Activated naive CD8-positive, alpha-beta T cell (primary cell): ENCODE measurements around the gene KIF5A.
"Not testable (repeated sequence)": the region's sequence is repeated elsewhere in the genome, so short reads cannot be mapped to it uniquely, and the experiment has no call there.

Experiments used
- H3K27ac Mint-ChIP-seq: one replicate; pipeline ENCODE4 v1.8.0; 2021; ENCODE audit warnings: mixed read lengths
- H3K27me3 Mint-ChIP-seq: one replicate; pipeline ENCODE4 v1.8.0; 2021; ENCODE audit warnings: mixed read lengths
- H3K36me3 Mint-ChIP-seq: one replicate; pipeline ENCODE4 v1.8.0; 2021; ENCODE audit warnings: mixed read lengths
- H3K4me1 Mint-ChIP-seq: one replicate; pipeline ENCODE4 v1.8.0; 2021; ENCODE audit warnings: low read depth, mixed read lengths
- H3K4me3 Mint-ChIP-seq: one replicate; pipeline ENCODE4 v1.8.0; 2021; ENCODE audit warnings: mild to moderate bottlenecking, mixed read lengths
- H3K9me3 Mint-ChIP-seq: one replicate; pipeline ENCODE4 v1.8.0; 2021; ENCODE audit warnings: low read depth, mixed read lengths

KIF5A gene

DNA sequence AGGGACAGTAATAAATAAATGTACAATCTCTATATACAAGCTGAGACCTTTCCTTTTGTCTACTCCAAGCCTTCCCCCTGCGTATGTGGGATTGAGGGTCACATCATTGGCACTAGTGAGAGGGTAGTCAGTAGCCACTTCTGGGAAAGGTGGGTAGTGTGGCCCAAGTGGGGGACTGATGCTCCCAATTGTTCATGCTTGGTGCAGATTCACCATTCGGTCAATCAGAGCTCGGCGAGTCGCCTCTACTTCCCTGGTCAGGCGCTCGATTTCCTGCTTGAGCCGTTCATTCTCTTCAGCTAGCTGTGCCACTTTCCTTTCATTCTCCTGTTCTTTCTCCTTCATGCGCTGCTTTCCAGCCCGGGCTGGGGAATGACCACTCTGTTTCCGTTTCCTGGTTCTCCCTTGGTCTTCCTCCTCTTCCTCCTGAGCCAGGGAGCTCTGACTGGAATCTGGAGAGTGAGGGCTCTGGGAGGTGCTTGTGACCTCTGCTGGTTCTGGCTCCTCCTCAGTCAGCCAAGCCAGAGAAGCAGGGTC is 33.2 kb upstream of the KIF5A start:
- H3K27me3 Mint-ChIP-seq = no peaks in the 10 kb centered on the region
- peak overlapping the region; percentile 72 for H3K4me3 Mint-ChIP-seq
- peaks cover 39% of the 10 kb centered on the region for H3K4me1 Mint-ChIP-seq
- peak overlapping the region; percentile 80 for H3K27ac Mint-ChIP-seq
- H3K36me3 Mint-ChIP-seq = peaks cover 11% of the 10 kb centered on the region
- H3K9me3 Mint-ChIP-seq = no peaks in the 10 kb centered on the region

DNA sequence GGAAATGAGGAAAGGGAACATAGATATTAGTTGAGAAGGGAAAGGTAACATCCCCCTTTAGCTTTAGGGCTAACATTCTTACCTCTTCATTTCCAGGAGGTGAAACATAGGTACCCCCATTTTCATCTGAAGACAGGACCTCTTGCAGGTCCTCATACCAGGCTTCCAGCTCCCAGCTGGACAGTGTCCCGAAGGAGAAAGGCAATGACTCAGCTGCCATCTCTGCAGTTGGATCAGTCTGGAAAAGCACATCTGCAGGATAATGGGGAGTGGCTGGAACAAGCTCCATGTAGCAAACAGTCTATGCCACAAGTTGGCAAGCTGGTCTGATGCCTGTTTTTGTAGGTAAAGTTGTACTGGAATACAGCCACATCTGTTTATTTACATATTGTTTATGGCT is 32.7 kb upstream of the KIF5A start:
- Mint-ChIP-seq H3K27ac (peak overlapping the region; percentile 80), H3K27me3 (no peaks in the 10 kb centered on the region), H3K4me3 (peak overlapping the region; percentile 72), H3K9me3 (no peaks in the 10 kb centered on the region), H3K4me1 (peaks cover 42% of the 10 kb centered on the region), H3K36me3 (peaks cover 9% of the 10 kb centered on the region)

DNA sequence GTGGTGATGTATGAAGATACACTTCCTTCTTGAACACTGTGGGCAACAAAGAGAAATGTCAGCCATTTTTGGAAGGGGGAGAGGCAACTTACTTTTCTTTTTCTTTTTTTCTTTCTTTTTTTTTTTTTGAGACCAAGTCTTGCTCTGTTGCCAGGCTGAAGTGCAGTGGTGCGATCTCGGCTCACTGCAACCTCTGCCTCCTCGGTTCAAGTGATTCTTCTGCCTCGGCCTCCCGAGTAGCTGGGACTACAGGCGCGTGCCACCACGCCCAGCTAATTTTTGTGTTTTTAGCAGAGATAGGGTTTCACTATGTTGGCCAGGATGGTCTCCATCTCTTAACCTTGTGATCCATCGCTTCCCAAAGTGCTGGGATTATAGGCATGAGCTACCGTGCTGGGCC is 32.1 kb upstream of the KIF5A start:
- not testable (repeated sequence) for H3K27me3 Mint-ChIP-seq, H3K36me3 Mint-ChIP-seq, H3K9me3 Mint-ChIP-seq
- Mint-ChIP-seq H3K4me1 (peaks cover 44% of the 10 kb centered on the region), H3K4me3 (peak overlapping the region; percentile 98), H3K27ac (peak overlapping the region; percentile 80)

DNA sequence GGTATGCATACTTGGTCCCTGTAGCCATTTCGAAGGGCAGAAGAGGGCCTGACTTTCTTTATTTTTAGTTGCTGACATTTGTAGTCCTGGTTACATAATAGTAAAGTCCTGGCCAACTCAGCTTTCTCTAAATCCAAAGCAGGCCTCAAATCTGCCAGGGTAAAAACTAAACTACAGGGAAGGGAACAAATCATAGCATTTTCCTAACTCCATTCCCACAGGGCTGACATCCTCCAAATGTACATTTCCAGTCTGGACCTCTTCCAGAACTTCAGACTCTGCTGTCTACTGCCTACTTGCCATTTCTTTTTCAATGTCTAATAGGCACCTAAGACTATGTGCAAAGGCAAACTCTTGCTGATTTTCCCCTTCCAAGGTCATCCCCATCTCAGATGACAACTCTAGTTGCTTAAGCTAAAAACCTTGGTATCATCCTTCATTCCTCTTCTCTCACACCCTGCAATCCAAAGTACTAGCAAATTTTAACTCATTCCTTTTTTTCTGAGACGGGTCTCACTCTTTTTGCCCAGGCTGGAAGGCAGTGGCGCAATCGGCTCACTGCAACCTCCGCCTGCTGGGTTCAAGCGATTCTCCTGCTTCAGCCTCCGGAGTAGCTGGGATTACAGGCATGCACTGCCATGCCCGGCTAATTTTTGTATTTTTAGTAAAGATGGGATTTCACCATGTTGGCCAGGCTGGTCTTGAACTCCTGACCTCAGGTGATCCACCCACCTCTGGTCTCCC is 31.5 kb upstream of the KIF5A start:
- no peaks in the 10 kb centered on the region for H3K9me3 Mint-ChIP-seq
- peak overlapping the region; percentile 99 for H3K27ac Mint-ChIP-seq
- peaks cover 46% of the 10 kb centered on the region for H3K4me1 Mint-ChIP-seq
- H3K36me3 Mint-ChIP-seq = peaks cover 9% of the 10 kb centered on the region
- no peaks in the 10 kb centered on the region for H3K27me3 Mint-ChIP-seq
- peak overlapping the region; percentile 98 for H3K4me3 Mint-ChIP-seq

DNA sequence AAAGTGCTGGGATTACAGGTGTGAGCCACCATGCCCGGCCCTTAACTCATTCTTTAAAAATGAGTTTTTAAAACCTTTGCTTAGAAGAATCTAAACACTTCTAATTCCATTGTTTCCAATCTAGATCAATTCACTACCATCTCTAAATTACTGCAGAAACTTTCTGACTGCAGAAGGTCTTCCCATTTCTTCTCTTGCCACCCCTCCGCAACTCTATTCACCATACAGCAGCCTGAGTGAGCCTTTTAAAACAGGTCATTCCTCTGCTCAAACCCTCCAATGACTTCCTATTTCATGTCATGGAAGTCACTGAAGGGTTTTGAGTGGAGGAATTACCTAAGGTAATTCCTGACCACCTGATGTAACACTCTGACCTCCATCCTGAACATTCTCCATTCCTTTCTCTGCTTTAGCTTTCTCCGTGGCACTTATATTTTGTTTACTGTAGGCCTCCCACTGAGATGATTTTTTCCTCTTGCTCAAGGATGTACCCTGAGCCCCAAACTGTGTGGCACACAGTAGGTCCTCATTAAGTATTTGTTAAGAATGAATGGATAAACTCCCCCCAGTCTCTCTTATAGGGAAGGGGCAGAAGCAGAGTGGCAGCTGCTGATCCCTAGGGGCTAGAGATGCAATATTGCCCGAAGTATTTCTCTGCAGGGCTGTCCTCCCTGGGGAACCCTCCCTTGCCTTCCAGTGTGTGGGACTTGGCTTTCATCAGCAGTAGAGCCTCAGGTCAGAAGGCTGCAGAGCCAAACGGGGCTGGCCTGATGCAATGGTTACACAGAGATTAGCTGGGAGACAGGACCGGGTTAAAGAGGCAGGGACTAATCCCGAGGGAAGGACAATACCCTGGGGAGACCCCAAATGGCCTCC is 30.7 kb upstream of the KIF5A start:
- Mint-ChIP-seq H3K36me3 (peaks cover 9% of the 10 kb centered on the region), H3K4me3 (peak overlapping the region; percentile 98), H3K4me1 (peaks cover 54% of the 10 kb centered on the region), H3K27me3 (no peaks in the 10 kb centered on the region), H3K27ac (peak overlapping the region; percentile 99), H3K9me3 (no peaks in the 10 kb centered on the region)

DNA sequence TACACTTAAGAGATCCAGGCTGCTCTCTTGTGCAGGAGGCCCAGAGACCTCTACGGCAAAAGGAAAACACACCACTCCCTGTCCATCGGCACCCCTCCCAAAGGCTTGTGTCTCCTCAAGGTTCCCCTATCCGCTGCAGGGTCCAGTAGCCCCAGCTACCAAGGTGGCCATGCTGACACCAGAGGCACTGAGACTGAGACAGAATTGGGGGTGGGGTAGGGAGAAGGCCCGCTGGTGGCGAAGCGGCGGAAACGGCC is 30.1 kb upstream of the KIF5A start:
- Mint-ChIP-seq H3K4me1 (peaks cover 60% of the 10 kb centered on the region), H3K27me3 (no peaks in the 10 kb centered on the region), H3K27ac (peak overlapping the region; percentile 99), H3K36me3 (peaks cover 9% of the 10 kb centered on the region), H3K4me3 (peak overlapping the region; percentile 98), H3K9me3 (no peaks in the 10 kb centered on the region)

DNA sequence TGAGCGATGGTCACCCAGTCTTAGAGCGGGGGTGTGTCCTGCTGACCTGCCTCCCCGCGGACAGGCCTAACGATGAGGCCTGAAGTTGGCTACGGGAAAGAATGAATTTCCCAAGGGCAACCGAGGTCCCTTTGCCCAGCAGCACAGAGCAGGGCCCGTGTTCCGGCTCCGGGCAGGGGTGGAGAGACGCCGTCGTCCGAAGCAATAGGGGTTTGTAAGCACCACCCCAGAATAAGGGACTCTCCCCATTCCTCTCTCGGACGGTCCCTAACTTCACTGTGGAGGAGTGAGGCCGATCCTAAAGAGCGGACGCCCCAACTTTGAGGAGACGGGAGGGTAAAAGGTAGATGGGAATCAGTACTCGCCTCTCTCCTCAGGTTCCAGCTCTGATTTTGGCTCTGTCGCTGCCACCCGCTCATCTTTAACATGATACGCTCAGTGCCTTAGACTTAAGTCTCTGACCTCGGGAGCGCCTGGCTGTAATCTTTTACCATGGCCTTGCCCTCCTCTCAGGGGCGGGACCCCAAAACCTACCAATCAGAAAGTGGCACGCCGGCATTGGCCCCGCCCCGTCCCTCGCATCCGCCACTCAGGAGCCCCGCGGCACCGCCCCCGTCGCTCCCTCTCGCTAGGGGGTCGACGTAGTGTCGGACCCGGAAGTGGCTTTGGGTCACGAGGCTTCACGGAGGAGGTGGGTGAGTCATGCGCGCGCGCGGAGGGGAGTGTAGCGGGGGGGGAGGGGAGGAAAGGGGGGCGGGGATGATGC is 29.6 kb upstream of the KIF5A start, which contains the start of gene DDIT3:
Gene DDIT3 (minus strand): TSS at position 462 of the 766 bp plus-strand sequence. CDS start 3,108 bp downstream, outside the sequence.
- peaks cover 9% of the 10 kb centered on the region for H3K36me3 Mint-ChIP-seq
- H3K4me1 Mint-ChIP-seq = peaks cover 60% of the 10 kb centered on the region
- H3K9me3 Mint-ChIP-seq = no peaks in the 10 kb centered on the region
- H3K27ac Mint-ChIP-seq = peak within 1 kb of the TSS; percentile 99
- no peaks in the 10 kb centered on the region for H3K27me3 Mint-ChIP-seq
- peak within 1 kb of the TSS; percentile 98 for H3K4me3 Mint-ChIP-seq

DNA sequence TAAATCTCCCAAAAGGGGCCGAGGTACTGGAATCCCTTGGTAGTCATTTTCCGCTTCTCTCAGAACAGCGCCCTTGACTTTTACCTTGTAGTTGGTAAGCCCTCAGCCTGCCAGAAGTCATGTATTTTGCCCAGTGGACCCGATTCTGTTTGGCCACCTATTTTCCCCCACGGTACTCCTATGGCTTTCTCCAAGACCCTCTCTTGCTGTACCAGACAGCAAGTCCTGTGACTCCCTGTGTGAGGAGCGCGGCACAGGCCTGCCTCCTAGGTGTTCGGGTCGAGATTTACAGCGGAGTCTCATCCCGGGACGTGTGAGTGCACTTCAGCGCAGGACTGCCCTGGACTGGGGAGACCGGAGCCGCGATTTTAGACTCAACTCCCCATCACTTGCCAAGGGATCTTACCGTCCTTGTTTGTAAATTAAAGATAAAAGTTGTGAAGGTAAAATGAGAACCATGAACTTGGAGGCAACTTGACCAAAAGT is 28.3 kb upstream of the KIF5A start:
- Mint-ChIP-seq H3K27me3 (no peaks in the 10 kb centered on the region), H3K4me3 (peak overlapping the region; percentile 92), H3K4me1 (peaks cover 55% of the 10 kb centered on the region), H3K36me3 (peaks cover 9% of the 10 kb centered on the region), H3K9me3 (no peaks in the 10 kb centered on the region), H3K27ac (peak overlapping the region; percentile 99)

DNA sequence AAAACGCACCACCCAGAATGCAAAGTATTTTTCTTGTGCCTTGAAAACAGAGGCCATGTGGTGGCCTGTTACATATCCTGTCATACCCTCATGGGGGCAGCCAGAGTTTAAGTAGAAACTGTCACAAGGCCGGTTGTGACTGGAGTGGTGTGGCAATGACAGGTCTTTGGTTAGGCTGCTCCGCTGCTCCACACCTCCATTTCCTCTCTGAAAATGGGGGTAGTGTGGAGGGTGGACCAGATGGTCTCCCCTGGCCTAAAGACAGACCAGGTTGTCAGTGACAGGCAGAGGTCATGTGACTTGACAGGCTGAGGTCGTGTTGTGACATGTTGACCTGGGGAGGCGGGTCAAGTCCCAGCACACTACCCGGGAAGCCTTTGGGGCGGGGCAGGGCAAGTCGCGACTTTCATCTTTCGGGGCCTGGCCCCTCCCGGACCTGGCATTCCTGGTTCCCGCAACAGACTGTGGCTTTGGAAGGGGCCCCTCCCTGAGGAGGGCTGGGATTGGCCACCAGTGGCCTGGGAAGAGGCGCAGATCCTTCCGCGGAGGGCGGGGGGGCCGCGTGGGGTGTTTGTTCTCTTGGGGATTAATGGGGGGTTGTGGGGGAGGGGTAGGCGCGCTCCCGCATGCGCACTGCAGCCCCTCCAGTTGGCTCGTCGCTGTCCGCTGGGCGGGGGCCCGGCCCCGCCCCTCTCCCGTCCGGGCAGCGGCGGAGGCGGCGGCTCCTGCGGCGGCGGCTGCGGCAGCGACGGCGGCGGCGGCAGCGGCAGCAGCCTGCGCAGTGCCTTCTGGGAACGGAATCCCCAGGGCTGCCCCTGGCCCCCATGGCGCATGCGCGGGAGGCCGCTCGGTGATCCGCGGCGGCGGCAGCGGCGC is 27.6 kb upstream of the KIF5A start, which contains the start of gene MBD6:
Gene MBD6 (plus strand): TSS at position 814 of the 876 bp plus-strand sequence. CDS start 1,480 bp downstream, outside the sequence.
- Mint-ChIP-seq H3K27ac (peak within 1 kb of the TSS; percentile 99), H3K36me3 (peaks cover 9% of the 10 kb centered on the region), H3K27me3 (no peaks in the 10 kb centered on the region), H3K4me3 (peak within 1 kb of the TSS; percentile 92), H3K4me1 (peaks cover 50% of the 10 kb centered on the region), H3K9me3 (no peaks in the 10 kb centered on the region)

DNA sequence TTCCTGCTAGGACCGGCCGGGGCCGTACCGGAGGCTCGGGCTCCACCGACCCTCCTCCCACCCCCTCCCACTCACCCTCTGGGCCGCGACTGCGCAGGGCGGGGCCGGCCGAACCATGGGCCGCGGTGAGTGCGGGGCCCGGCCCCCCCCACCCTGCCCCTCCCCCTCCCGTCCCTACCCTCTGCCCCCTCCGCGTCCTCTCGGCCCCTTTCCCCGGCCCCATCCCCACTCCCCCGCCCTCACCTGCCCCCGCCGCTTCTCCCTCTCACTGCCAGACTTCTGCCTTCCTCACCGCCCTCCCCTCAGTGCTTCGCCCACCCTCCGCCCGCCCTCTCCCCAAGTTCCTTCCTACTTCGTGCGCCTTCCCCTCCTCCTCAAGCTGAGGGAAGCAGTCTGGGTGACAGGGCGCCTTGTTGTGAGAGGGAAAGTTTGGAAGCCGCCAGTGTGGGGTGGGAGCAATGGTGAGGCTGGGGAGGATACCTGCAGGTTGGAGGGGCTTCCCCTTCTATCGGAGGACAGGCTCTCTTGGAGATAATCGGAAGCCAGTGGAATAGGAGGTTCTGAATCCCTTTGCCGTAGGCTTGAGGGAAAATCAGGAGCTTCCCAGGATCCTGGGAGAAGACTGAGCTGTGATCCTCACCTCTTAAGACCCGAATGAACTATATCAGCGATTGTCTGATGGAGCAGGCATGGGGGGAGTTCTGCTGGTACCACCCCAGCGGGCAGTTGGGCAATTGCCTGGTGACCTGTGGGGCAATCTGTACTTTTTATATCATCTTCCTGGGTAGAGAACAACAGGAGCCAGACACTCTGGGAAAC is 26.7 kb upstream of the KIF5A start:
- H3K36me3 Mint-ChIP-seq = peaks cover 5% of the 10 kb centered on the region
- peaks cover 46% of the 10 kb centered on the region for H3K4me1 Mint-ChIP-seq
- peak overlapping the region; percentile 91 for H3K27ac Mint-ChIP-seq
- H3K4me3 Mint-ChIP-seq = peak overlapping the region; percentile 92
- H3K9me3 Mint-ChIP-seq = no peaks in the 10 kb centered on the region
- no peaks in the 10 kb centered on the region for H3K27me3 Mint-ChIP-seq

DNA sequence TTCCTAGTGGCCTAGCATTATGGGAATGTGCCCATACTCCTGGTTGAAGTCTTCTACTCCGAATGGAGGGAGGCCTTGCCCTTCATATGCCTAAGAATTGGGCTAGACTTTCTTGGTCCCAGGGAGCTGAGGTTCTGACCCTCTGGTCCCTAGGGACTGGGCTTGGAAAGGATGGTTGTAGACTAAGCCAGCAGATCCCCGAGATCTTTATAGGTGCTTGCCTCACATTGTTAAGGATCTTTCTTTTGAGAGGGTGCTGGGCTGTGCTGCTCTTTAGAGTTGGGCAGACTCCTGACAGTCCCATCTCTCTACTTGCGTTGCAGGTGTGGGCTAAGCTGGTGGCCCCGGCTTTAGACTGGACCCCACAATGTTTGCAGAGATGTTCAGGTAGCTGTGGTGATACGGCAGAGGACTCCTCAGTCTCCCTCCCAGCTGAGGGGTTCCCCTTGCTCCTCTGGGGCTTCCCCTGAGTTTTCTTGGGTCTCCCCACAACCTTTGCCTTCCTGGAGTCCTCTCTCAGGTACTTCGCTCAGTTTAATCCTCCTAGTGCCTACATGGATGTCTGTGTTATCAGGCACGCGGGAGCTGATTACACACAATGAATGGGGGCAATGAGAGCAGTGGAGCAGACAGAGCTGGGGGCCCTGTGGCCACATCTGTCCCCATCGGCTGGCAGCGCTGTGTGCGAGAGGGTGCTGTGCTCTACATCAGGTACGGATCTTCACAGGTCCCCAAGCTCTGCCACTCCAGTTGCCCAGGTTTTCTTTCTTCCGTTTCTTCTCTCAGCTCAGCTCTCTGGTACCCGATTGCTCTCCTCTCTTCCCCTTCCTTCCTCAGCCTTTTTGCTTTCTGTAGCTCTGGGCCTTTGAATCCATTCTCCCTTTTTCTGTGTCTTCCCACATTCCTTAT is 25.9 kb upstream of the KIF5A start:
- H3K4me1 Mint-ChIP-seq = peaks cover 37% of the 10 kb centered on the region
- peaks cover 3% of the 10 kb centered on the region for H3K36me3 Mint-ChIP-seq
- H3K27ac Mint-ChIP-seq = peak overlapping the region; percentile 91
- H3K27me3 Mint-ChIP-seq = no peaks in the 10 kb centered on the region
- H3K9me3 Mint-ChIP-seq = no peaks in the 10 kb centered on the region
- H3K4me3 Mint-ChIP-seq = peak overlapping the region; percentile 92

DNA sequence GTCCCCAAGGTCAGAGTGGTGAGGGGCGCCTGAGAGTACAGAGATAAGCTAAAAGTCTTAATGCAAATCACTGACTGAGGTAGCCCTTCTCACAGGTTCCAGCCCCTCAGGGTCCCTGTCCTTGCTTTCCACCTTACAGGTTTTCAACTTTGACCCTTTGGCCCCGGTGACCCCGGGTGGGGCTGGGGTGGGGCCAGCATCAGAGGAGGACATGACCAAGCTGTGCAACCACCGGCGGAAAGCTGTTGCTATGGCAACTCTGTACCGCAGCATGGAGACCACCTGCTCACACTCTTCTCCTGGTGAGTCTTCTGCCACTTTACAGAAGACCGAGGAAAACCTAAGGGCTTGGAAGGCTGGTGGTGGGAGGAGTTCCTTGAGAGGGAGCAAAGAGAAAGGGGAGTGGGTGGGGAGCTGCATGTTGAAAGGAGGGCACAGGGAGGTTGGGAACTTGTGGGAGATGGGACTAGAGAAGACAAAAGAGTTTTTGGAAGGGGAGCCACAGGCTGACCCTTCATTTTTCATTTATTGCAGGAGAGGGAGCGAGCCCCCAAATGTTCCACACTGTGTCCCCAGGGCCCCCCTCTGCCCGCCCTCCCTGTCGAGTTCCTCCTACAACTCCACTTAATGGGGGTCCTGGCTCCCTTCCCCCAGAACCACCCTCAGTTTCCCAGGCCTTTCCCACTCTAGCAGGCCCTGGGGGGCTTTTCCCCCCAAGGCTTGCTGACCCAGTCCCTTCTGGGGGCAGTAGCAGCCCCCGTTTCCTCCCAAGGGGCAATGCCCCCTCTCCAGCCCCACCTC is 24.8 kb upstream of the KIF5A start:
- Mint-ChIP-seq H3K4me3 (peak overlapping the region; percentile 92), H3K27me3 (no peaks in the 10 kb centered on the region), H3K4me1 (peaks cover 32% of the 10 kb centered on the region), H3K27ac (peak overlapping the region; percentile 91), H3K9me3 (no peaks in the 10 kb centered on the region), H3K36me3 (no peaks in the 10 kb centered on the region)
